COR-L47 (cell line): Measurements from ENCODE around the gene GPR137C.
"Not testable (repeated sequence)": the region's sequence is repeated elsewhere in the genome, so short reads cannot be mapped to it uniquely, and the experiment has no call there.

Source experiments
- DNase-seq: peaks from one replicate; lab custom pipeline; 2025; lab: John Stamatoyannopoulos, UW

GPR137C gene

GRCh38 chr14:52563120-52563519 lies 10.5 kb downstream of the GPR137C start:
- DNase-seq: no peak

- DNase-seq: not testable (repeated sequence)
Observed at GRCh38 chr14:52568454-52568853, 15.8 kb downstream of the GPR137C start.

DNA sequence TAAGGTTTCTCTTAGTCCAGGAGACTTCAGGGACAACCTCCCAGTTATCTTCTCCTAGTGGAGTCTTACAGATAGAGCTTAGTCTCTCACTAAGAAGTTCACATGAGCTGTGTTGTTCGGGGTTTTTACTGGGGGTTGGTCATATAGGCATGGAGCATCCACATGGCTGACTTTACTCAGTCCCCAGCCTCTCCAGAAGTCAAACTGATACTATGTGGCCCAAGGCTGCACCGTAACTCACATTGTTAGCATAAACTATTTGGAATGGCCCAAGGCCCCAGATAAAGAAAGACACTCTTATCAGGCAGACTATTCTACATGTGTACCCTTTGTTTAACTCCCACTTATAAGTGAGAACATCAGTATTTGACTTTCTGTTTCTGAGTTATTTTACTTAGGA lies 23.2 kb downstream of the GPR137C start:
- DNase-seq: no peak

DNA sequence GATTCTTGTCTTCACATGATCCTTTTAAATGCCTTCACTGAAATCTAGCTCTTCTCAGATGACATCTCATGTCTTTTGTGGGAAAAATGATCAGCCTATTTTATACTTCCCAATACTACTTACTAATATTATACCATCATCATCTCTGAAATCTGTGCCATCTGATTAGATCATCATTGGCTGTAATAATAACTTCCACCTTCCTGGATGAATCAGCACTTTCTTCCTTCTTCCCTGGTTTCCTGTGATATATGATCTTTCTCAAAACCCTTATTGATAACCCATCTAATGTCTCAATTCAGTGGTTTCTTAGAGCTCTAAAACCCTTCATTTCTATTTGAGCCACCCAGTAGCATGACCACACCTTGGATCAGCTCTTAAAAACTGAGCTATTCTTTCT lies 30.9 kb downstream of the GPR137C start:
- no peak for DNase-seq

- DNase-seq: no peak
Observed at GRCh38 chr14:52589646-52590045, 37.0 kb downstream of the GPR137C start.

DNA sequence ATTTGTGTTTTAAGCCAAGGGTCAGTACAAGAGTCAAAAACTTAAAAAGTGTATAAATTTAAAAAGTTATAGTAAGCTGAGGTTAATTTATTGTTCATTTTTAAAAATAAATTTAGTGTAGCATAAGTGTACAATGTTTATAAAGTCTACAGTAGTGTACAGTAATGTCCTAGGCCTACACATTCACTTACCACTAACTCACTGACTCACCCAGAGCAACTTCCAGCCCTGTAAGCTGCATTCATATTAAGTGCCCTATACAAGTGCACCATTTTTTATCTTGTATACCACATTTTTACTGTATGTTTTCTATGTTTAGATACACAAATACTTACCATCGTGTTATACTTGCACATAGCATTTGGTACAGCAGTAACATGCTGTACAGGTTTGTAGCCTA lies 37.7 kb downstream of the GPR137C start:
- no peak for DNase-seq

GRCh38 chr14:52596320-52596719 lies 43.7 kb downstream of the GPR137C start:
- DNase-seq: peak; percentile 47

GRCh38 chr14:52596861-52597260 lies 44.2 kb downstream of the GPR137C start:
- DNase-seq: no peak

DNA sequence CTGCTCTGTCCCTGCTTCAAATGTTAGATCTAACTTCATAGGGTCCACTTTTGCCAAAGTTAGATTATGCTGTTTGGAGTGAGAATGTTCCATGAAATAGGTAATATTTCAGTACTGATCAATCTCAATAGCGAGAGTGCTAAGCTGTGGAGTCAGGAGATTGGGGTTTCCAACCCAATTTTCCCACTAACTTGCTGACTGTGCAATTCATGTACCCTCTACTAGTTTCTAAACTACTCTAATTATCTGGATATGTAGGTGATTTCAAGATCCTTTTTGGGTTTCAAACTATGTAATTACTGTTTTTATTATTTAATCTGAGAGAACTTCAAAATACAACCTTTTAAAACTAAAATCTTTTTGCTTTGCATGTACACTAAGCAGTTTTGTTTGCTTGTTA lies 45.9 kb downstream of the GPR137C start:
- DNase-seq: no peak

DNA sequence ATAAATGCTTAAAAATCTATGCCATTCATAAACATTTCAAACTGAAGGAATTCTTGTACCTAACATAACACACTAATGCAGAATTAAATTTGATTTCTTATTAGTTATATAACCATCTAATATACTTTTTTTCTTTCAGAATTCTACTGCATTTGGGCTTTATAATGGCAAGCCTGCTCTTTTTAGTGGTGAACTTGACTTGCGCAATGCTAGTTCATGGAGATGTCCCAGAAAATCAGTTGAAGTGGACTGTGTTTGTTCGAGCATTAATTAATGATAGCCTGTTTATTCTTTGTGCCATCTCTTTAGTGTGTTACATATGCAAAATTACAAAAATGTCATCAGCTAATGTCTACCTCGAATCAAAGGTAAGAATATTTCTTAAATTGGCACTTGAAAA lies 47.3 kb downstream of the GPR137C start:
- no peak for DNase-seq

GRCh38 chr14:52602131-52602530 lies 49.5 kb downstream of the GPR137C start:
- DNase-seq: no peak

DNA sequence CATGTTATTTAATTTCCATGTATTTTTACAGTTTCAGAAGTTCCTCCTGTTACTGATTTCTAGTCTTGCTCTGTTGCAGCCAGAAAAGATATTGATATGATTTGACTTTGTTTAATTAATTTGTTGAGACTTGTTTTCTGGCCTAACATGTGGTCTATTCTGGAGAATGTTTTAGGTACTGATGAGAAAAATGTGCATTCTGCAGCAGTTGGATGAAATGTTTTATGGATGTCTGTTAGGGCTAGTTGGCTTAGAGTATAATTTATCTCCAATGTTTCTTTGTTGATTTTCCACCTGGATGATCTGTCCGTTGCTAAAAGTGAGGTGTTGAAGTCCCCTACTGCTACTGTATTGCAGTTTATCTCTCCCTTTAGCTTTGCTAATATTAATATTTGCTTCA lies 54.4 kb downstream of the GPR137C start:
- DNase-seq: no peak

- DNase-seq: no peak
Observed at GRCh38 chr14:52609445-52610044, 56.9 kb downstream of the GPR137C start.

DNA sequence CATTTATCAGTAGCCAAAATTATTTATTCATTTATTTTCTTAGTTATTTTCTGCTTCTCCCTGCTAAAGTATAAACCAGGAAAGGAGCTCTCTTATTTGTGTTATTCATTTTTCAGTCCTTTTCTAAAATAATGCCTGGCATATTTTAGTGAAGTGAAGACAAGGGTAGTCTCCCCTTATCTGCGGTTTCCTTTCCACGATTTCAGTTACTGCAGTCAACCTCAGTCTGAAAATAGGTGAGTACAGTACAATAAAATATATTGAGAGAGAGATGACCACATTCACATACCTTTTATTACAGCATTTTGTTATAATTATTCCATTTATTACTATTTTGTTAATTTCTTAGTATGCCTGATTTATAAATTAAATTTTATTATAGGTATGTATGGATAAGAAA lies 57.6 kb downstream of the GPR137C start:
- no peak for DNase-seq

GRCh38 chr14:52618602-52619001 lies 66.0 kb downstream of the GPR137C start:
- DNase-seq: no peak

GRCh38 chr14:52619687-52620086 lies 67.1 kb downstream of the GPR137C start:
- no peak for DNase-seq

DNA sequence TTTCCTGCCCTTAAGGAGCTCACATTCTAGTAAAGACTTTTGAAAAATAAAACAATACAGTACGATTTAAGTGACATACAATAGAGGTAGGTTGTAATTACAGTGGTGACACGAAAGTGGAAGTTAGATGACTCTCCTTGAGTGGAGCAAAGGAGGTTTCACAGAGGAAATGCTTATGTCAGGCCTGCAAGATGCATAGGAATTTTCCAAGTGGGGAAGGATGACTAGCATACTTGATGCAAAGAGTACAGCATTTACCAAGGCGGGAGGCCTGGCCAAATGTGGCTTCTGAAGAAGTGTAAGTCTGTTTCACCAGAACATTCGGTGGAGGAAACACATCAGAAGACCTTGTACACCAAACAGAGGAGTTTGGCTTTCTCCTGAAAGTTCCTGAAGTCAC lies 87.5 kb downstream of the GPR137C start:
- no peak for DNase-seq

DNA sequence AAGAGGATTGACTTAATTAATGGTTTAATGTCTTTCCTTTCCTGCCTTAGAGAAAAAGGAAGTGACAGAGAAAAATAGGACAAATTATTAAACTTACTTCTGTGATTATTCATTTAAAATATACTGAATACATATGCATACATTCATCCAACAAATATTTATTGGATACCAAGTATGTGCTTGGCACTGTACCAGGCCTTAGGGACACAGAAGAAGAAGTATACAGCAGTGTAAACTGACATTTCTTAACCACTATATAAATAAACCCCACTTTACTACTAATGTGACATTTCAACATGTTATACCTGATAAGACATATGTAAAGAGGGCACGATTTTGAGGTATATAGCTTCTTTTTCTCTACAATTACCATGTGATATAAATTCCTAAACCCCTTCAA lies 89.1 kb downstream of the GPR137C start:
- DNase-seq: no peak

GRCh38 chr14:52649511-52649910 lies 96.9 kb downstream of the GPR137C start:
- no peak for DNase-seq

GRCh38 chr14:52650774-52651173 lies 98.1 kb downstream of the GPR137C start:
- no peak for DNase-seq

- DNase-seq: no peak
Observed at GRCh38 chr14:52656905-52657304, 104.3 kb downstream of the GPR137C start.

GRCh38 chr14:52660325-52660724 lies 107.7 kb downstream of the GPR137C start:
- DNase-seq: no peak

DNA sequence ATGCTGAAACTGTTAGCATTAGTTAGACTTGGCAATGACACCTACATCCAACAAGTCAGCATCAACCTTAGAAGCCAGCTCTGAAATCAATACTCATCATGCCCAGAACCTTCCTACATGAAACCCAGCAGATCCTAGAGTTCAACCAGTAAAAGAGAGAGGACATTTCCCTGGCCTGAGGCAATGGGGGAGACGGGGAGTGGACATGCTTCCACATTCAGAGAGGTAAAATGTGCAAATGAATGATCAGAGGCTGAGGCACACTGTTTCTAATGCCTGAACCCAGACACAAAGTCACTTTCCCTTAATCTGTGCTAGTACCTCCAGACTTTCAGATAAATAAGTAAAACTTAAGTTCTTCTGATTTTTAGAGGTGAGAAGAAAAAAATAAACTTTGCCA lies 108.2 kb downstream of the GPR137C start:
- no peak for DNase-seq

DNA sequence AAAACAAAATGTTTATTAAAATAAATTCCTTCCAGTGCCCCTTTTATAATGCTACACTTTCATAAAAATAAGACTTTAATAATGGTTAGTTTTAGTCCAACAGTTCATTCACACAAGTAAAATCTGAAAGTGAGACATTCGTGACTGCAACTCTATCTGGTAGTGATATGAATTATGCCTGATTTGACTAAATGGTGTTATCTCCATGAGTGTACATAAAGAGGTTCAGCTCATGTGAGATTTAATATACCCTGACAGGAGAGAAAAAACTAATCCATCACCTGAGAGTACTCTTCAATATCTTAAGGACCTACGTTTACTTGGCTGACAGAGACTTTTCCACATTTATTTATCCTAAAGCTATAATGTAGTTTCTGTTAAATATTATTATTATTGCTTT lies 108.7 kb downstream of the GPR137C start:
- DNase-seq: no peak

DNA sequence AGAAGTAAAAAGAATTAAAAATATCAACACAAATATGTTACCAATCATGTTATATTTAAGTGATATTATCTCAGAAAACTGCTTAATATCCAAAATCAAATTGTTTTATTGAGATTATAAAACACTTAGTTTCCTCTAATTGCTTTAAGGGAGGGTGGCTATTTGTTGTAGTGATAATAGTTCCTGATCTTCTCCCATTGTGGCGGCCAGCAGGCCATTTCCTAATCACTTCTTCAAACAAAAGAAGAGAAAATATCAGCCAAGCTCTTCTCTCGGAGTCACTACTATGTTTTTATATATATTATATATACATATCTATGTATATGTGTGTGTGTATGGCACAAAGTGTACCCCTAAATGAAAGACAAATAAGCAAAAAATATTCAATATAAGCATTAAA lies 111.2 kb downstream of the GPR137C start:
- DNase-seq: peak; percentile 6
